ENCODE results near the gene TRRAP.

DNA sequence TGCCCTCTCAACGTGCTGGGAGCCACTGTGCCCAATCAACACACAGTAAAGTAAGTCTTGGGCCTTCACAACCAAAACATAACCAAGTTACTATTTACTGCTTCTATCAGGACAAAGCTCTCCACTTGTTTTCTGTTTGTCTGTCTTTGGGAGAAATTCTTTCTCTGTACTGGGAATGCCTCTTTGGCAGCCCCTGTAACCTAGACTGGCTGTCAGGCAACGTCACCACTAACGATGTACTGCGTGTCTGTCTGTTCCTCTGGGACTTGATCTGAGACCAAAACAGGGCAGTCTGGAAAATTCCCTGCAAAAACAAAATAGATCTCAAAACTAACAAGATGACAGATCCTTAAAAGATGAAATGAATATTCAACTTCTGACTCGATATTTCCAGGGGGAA lies 152.6 kb downstream of the TRRAP start:
- TF ChIP-seq, protein P1, sequence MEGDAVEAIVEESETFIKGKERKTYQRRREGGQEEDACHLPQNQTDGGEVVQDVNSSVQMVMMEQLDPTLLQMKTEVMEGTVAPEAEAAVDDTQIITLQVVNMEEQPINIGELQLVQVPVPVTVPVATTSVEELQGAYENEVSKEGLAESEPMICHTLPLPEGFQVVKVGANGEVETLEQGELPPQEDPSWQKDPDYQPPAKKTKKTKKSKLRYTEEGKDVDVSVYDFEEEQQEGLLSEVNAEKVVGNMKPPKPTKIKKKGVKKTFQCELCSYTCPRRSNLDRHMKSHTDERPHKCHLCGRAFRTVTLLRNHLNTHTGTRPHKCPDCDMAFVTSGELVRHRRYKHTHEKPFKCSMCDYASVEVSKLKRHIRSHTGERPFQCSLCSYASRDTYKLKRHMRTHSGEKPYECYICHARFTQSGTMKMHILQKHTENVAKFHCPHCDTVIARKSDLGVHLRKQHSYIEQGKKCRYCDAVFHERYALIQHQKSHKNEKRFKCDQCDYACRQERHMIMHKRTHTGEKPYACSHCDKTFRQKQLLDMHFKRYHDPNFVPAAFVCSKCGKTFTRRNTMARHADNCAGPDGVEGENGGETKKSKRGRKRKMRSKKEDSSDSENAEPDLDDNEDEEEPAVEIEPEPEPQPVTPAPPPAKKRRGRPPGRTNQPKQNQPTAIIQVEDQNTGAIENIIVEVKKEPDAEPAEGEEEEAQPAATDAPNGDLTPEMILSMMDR (IDR thresholded peaks at IDR 0.05), result no peak
- TF ChIP-seq POLR2A (IDR thresholded peaks at IDR 0.05), result no peak

Measured in body of pancreas (tissue), 4 donors.